Tibial artery (tissue), 4 donors: ENCODE results near the gene BTD.

Experiments
- DNase-seq, 2 donors: peaks; one replicate each; pipeline ENCODE4 v3.0.0-alpha.2; 2019
- H3K27ac ChIP-seq, 2 donors: fragments of 200-600 bp; sonication (generic) in 1 of 2; 1 replicate in 1 of 2; 2 replicates in 1 of 2; pipeline ENCODE4 v1.5.1; 2018 to 2019; ENCODE audit warnings: mild to moderate bottlenecking in 1 of 2
- H3K27me3 ChIP-seq, 2 donors: fragments of 200-600 bp; sonication (generic) in 1 of 2; one replicate each; pipeline versions ENCODE4 v1.5.1 to v1.6.0; 2016 to 2019
- H3K36me3 ChIP-seq, 3 donors: fragments of 200-600 bp; sonication (generic) in 2 of 3; one replicate each; pipeline ENCODE4 v1.5.1; 2016 to 2019; ENCODE audit warnings: mild to moderate bottlenecking in 2 of 3
- H3K4me1 ChIP-seq, 4 donors: fragments of 200-600 bp; sonication (generic) in 2 of 4; 1 replicate in 3 of 4; 2 replicates in 1 of 4; pipeline ENCODE4 v1.5.1; 2016 to 2019
- H3K4me3 ChIP-seq, 2 donors: fragments of 200-600 bp; sonication (generic) in 1 of 2; 1 replicate in 1 of 2; 2 replicates in 1 of 2; pipeline ENCODE4 v1.5.1; 2018 to 2019; ENCODE audit warnings: mild to moderate bottlenecking in 2 of 2
- H3K9me3 ChIP-seq, 3 donors: fragments of 200-600 bp; sonication (generic) in 1 of 3; one replicate each; pipeline ENCODE4 v1.5.1; 2016 to 2019
- CTCF ChIP-seq, 2 experiments: fragments of 200-600 bp in 1 of 2; fragments of 450-650 bp in 1 of 2; IDR thresholded peaks; one replicate each; pipeline ENCODE4 v1.5.1; 2017 to 2019; ENCODE audit warnings: antibody characterized with exemption in 2 of 2, mild to moderate bottlenecking in 1 of 2, moderate library complexity in 1 of 2
- intact Hi-C: fragments of 100-400 bp; cut with DNase I; formaldehyde crosslinking; loops from one replicate; pipeline ENCODE4 v1.15.0; 2023; ENCODE audit warnings: low total_unique reads

The BTD gene

GRCh38 chr3:15649341-15649740 lies 47.8 kb downstream of the BTD start:
- Histone ChIP-seq H3K9me3 (no peaks in the 10 kb centered on the region), H3K4me1 (peaks cover 0 to 39% (median 21%) of the 10 kb centered on the region in 4 donors), H3K27me3 (no peaks in the 10 kb centered on the region), H3K27ac (no peak overlapping the region), H3K4me3 (no peak overlapping the region), H3K36me3 (peaks cover 0 to 2% (median 0%) of the 10 kb centered on the region in 3 donors)
- TF ChIP-seq CTCF (IDR thresholded peaks at IDR 0.05) = no peak
- no peak for DNase-seq
- intact Hi-C loops = no loop called here

- TF ChIP-seq CTCF (IDR thresholded peaks at IDR 0.05) = no peak
- intact Hi-C loops = no loop called here
- no peak overlapping the region for H3K27ac ChIP-seq
- H3K9me3 ChIP-seq = no peaks in the 10 kb centered on the region
- peaks cover 0 to 33% (median 21%) of the 10 kb centered on the region in 4 donors for H3K4me1 ChIP-seq
- H3K4me3 ChIP-seq = no peak overlapping the region
- no peaks in the 10 kb centered on the region for H3K36me3 ChIP-seq
- H3K27me3 ChIP-seq = no peaks in the 10 kb centered on the region
- DNase-seq = no peak
These were observed 48.3 kb downstream of the BTD start for GRCh38 chr3:15649858-15650257.

GRCh38 chr3:15651396-15651795 lies 49.9 kb downstream of the BTD start:
- intact Hi-C loops = no loop called here

GRCh38 chr3:15653321-15653720 lies 51.8 kb downstream of the BTD start:
- Histone ChIP-seq H3K27ac (no peak overlapping the region), H3K4me1 (no peaks in the 10 kb centered on the region), H3K9me3 (peaks cover 0 to 18% (median 9%) of the 10 kb centered on the region in 3 donors), H3K36me3 (no peaks in the 10 kb centered on the region), H3K27me3 (no peaks in the 10 kb centered on the region), H3K4me3 (no peak overlapping the region)
- no peak for TF ChIP-seq CTCF (IDR thresholded peaks at IDR 0.05)
- intact Hi-C loops = no loop called here
- DNase-seq = no peak

More at GRCh38 chr3:15651396-15651795, 49.9 kb downstream of the BTD start:
- Histone ChIP-seq H3K9me3 (peaks cover 0 to 3% (median 0%) of the 10 kb centered on the region in 3 donors), H3K4me1 (peaks cover 0 to 18% (median 15%) of the 10 kb centered on the region in 4 donors), H3K27ac (no peak overlapping the region), H3K36me3 (no peaks in the 10 kb centered on the region), H3K4me3 (no peak overlapping the region), H3K27me3 (no peaks in the 10 kb centered on the region)
- no peak for DNase-seq
- no peak for TF ChIP-seq CTCF (IDR thresholded peaks at IDR 0.05)

GRCh38 chr3:15654127-15654526 lies 52.6 kb downstream of the BTD start:
- DNase-seq = no peak
- Histone ChIP-seq H3K27ac (no peak overlapping the region), H3K9me3 (peaks cover 0 to 18% (median 9%) of the 10 kb centered on the region in 3 donors), H3K36me3 (no peaks in the 10 kb centered on the region), H3K4me3 (no peak overlapping the region), H3K27me3 (no peaks in the 10 kb centered on the region), H3K4me1 (no peaks in the 10 kb centered on the region)
- intact Hi-C loops = no loop called here
- TF ChIP-seq CTCF (IDR thresholded peaks at IDR 0.05) = no peak

- no peak overlapping the region for H3K27ac ChIP-seq
- DNase-seq = no peak
- intact Hi-C loops = no loop called here
- no peaks in the 10 kb centered on the region for H3K27me3 ChIP-seq
- peaks cover 0 to 18% (median 9%) of the 10 kb centered on the region in 3 donors for H3K9me3 ChIP-seq
- H3K4me1 ChIP-seq = no peaks in the 10 kb centered on the region
- H3K36me3 ChIP-seq = no peaks in the 10 kb centered on the region
- H3K4me3 ChIP-seq = no peak overlapping the region
- TF ChIP-seq CTCF (IDR thresholded peaks at IDR 0.05) = no peak
These were observed 53.3 kb downstream of the BTD start for GRCh38 chr3:15654891-15655290.
